K562 (cell line): ENCODE measurements around the gene ODC1. TPM values are rescaled to one million over a fixed set of nuclear protein-coding genes. Genes with fewer than 3 reads are reported as not detected.

Source experiments
- CXXC5 ChIP-seq: fragments of 250-450 bp; sonication (Bioruptor Pico); IDR thresholded peaks from 2 replicates; pipeline ENCODE4 v1.8.0; 2022; ENCODE audit warnings: inconsistent platforms, mild to moderate bottlenecking, moderate library complexity
- ELK1 ChIP-seq: sonication (generic); formaldehyde crosslinking; IDR thresholded peaks from 2 replicates; pipeline ENCODE4 v1.8.1; 2022; ENCODE audit warnings: missing genetic modification reagents
- NFIC ChIP-seq: fragments of 450-650 bp; IDR thresholded peaks from 2 replicates; pipeline ENCODE4 v1.6.1; 2017; ENCODE audit warnings: mild to moderate bottlenecking, inconsistent platforms
- RBM39 ChIP-seq: fragments of 200-400 bp; formaldehyde crosslinking; optimal IDR thresholded peaks from 2 replicates; pipeline ENCODE3; 2018; ENCODE audit warnings: low read depth, low read length
- RFX5 ChIP-seq: IDR thresholded peaks from 2 replicates; pipeline ENCODE4 v1.6.1; 2011; ENCODE audit warnings: low read depth, mild to moderate bottlenecking, improper control_type of control experiment, low read length
- TAL1 ChIP-seq: fragments of 450-650 bp; IDR thresholded peaks from 2 replicates; pipeline ENCODE4 v1.6.1; 2016; ENCODE audit warnings: mild to moderate bottlenecking
- TFE3 ChIP-seq: fragments of 450-650 bp; formaldehyde crosslinking; IDR thresholded peaks from 2 replicates; pipeline ENCODE4 v1.4.0; 2020; ENCODE audit warnings: mild to moderate bottlenecking, mixed read lengths
- ZNF354B ChIP-seq: fragments of 250-450 bp; sonication (Bioruptor Pico); IDR thresholded peaks from 2 replicates; pipeline ENCODE4 v1.4.0; 2020
- ZNF445 ChIP-seq: fragments of 250-450 bp; sonication (Bioruptor Pico); IDR thresholded peaks from 2 replicates; pipeline ENCODE4 v1.4.0; 2020; ENCODE audit warnings: low read depth, mild to moderate bottlenecking, moderate library complexity
- polyA plus RNA-seq, 8 experiments: library from polyadenylated mRNA; depleted of rRNA in 4 of 8; stranded (reverse) in 5 of 8; unstranded in 3 of 8; fragments of >200 nt; fragmentation: Nextera tagmentation in 2 of 8; fragmentation: Illumina TruSeq in 1 of 8; extraction: Ambion mirVana in 2 of 8; extraction: Trizol in 1 of 8; gene quantifications; 2 replicates each; pipeline versions ENCODE4 v1.2.1 to v1.2.3, GENCODE V29; 2011 to 2014; ENCODE audit warnings: inconsistent platforms in 1 of 8, missing spikeins in 1 of 8
- total RNA-seq, 7 experiments: library from RNA; depleted of rRNA in 6 of 7; stranded (reverse); fragments of >200 nt in 6 of 7; fragmentation: Illumina TruSeq in 2 of 7; extraction: Trizol in 2 of 7; gene quantifications; 2 replicates each; pipeline versions ENCODE4 v1.2.1 to v1.2.3, GENCODE V29; 2011 to 2021; ENCODE audit warnings: low replicate concordance in 1 of 7

Gene ODC1
- total and polyA plus RNA-seq, 9 of the 15 experiments (the other 6 are each of a cell fraction or from before 2014, with no cell fraction given) = 142 to 563 (median 457) TPM

GRCh38 chr2:10434886-10435819, 13.0 kb downstream of the ODC1 start (continued):
- no peak for TF ChIP-seq ELK1 (CRISPR knock-in tag)
- TF ChIP-seq ZNF354B (CRISPR knock-in tag) = no peak
- peak; percentile 42 for TF ChIP-seq CXXC5 (CRISPR knock-in tag)
- TF ChIP-seq TAL1 = peak; percentile 77
- TF ChIP-seq ZNF445 (CRISPR knock-in tag) = no peak
- TF ChIP-seq RBM39 = no peak
- peak; percentile 68 for TF ChIP-seq NFIC
- TF ChIP-seq RFX5 = no peak
- no peak for TF ChIP-seq TFE3 (CRISPR knock-in tag)
